Stimulated activated CD8-positive, alpha-beta memory T cell treated with anti-CD3 and anti-CD28 coated beads, Interleukin-4, amount 100 ng/mL, for 4 hours (primary cell): Measurements from ENCODE around the gene OAS3.

Experiments
- DNase-seq, 2 donors: peaks; one replicate each; pipeline ENCODE4 v3.0.0-alpha.2; 2020; ENCODE audit warnings: low read depth in 2 of 2, low spot score in 1 of 2

Gene OAS3

GRCh38 chr12:113007166-113007565, 68.9 kb downstream of the OAS3 start:
- no peak for DNase-seq

- DNase-seq, result no peak
Measured at GRCh38 chr12:113010701-113011100, 72.4 kb downstream of the OAS3 start.

GRCh38 chr12:113014565-113014964, 76.3 kb downstream of the OAS3 start:
- DNase-seq, result no peak

- DNase-seq, result no peak
Measured at GRCh38 chr12:113016796-113017195, 78.5 kb downstream of the OAS3 start.

GRCh38 chr12:113019025-113019424, 80.8 kb downstream of the OAS3 start:
- no peak for DNase-seq

GRCh38 chr12:113021500-113021899, 83.2 kb downstream of the OAS3 start:
- DNase-seq, result no peak
